Stimulated activated CD4-positive, alpha-beta T cell treated with anti-CD3 and anti-CD28 coated beads, Interleukin-12 subunit alpha, Interleukin-12 subunit beta, amount 100 ng/mL, for 48 hours (primary cell): Measurements from ENCODE around the gene C4orf36.

Experiments
- DNase-seq, 3 donors: peaks; one replicate each; pipeline ENCODE4 v3.0.0-alpha.2; 2020; ENCODE audit warnings: low read depth in 2 of 3, low spot score in 1 of 3

The C4orf36 gene

DNA sequence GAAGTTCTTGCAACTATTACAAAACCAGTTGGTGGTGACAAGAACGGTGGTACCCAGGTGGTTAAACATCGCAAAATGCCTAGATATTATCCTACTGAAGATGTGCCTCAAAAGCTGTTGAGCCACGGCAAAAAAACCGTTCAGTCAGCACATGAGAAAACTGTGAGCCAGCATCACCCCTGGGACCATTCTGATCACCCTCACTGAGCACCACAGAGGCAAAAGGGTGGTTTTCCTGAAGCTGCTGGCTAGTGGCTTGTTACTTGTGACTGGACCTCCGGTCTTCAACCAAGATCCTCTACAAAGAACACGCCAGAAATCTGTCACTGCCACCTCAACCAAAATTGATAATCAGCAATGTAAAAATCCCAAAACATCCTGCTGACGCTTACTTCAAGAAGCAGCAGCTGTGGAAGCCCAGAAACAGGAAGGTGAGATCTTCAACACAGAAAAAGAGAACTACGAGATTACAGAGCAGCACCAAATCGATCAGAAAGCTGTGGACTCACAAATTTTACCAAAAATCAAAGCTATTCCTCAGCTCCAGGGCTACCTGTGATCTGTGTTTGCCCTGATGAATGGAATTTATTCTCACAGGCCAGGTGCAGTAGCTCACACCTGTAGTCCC, 21.7 kb downstream of the C4orf36 start:
- DNase-seq = no peak

DNA sequence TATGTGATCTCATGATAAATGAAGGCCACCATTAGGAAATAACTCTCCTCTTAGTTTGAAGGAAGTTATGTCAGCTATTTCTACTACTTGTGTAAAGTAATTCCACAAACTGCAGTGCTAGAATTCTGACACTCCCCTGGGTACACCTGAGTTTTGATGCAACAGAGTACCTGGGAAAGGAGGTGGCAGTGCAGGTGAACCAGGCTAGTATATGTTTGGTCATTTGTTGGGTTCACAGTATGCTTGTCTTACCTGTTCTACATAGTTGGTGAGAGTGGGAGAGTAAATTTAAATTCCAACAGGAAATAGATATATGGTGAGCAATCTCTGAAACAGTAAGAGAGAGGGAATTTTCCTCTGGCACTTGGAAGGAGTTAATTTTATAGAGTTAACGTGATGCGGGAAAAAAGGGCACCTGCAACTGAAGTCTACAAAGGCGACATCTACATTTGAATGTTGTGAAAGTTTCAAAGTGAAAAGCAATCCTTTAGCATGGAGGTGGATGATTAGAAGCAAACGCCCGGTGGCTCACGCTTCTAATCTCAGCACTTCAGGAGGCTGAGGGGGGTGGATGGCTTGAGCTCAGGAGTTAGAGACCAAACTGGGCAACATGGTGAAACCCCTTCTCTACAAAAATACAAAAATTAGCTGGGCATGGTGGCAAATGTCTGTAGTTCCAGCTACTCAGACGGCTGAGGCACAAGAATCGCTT, 34.7 kb downstream of the C4orf36 start:
- no peak for DNase-seq

DNA sequence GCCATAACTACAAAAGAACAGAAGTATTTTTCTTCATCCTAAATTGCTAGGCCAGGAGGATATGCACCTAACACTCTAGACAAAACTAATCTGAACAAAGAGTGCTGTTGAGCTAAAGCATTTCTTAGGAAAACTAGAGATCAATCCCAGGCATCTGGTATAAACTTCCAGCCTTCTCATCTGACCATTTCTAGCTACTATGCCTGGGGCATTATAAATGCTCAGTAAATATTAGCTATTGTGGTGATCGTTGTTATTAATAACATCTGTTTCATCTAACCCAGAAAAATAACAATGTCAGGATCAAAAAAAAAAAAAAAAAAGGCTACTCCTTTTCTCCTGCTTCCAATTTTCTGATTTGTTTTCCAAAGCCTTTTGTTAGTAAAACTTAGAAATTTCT, 35.3 kb downstream of the C4orf36 start:
- DNase-seq = no peak

DNA sequence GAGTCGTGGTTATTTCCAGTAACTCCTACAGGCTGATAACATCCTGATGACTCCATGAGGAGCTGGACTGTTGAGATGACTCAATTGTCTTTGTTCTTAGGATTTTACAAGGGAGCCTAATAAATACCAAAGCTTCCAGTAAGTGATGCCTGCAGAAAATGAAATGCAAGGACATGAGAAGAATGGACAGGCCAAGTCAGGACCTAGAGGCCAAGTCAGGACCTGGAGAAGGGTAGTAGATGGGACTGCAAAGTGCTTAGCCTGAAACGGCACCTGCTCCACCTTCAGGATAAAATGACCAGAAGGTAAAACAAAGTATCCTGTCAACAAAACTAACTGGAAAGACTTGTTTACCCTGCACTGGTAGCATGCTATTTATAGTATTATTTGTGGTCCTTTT, 36.6 kb downstream of the C4orf36 start:
- DNase-seq = no peak

DNA sequence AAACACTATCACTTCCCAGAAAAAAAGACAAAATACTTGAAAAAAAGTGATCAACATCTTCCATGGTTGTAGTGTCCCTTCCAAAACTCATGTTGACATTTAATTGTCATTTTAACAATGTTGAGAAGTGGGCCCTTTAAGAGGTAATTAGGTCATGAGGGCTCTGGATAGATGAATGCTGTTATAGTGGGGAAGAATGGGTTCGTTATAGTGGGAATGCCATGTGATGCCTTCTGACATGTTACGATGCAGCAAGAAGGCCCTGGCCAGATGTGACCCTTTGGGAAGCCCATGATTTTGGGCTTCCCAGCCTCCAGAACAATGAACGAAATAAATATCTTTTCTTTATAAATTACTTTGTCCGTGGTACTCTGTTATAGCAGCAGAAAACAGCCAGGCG, 39.0 kb downstream of the C4orf36 start:
- no peak for DNase-seq

DNA sequence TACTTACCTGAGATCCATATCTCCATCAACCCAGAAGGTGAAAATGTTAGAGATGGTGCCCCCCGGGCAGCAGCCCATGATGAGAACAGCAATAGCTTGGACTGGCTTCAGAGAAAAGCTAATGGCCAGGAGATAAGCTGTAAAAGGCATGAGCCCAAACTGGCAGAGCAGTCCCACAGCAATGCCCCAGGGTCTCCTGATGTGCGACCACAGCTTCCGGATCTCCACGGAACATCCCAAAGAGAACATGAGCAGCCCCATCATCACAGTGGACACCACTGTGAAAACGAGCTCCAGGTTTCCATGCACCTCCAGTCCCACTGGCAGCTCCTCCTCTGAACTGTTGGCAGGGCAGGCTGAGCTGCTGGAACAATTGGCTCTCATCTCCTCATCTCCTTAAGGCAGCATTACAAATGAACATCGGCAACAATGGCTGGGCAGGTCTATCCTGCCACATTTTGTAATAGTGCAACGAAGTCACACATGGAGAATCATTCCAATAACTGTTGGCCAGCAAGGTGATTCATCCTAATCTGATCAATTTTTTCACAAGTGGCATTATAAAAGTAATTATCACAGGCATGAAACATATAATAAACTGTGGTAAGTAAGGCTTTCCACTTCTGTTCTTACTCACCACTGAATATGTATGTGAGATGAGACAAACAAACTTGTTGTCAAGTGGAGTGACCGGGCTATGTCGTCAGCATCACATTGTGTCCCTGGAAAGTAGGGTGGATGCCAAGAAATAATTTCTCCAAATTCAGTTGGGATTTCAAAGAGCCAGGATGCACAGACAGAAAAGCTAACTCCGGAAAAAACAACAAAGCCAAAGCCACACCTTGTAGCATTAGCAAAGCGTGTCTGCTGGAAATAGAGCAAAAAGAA, 43.2 kb downstream of the C4orf36 start, which contains the start of gene SLC10A6:
Gene SLC10A6 (minus strand): TSS at position 653 of the 888 bp plus-strand sequence. CDS start 269 bp downstream, at position 384.
- DNase-seq = no peak

DNA sequence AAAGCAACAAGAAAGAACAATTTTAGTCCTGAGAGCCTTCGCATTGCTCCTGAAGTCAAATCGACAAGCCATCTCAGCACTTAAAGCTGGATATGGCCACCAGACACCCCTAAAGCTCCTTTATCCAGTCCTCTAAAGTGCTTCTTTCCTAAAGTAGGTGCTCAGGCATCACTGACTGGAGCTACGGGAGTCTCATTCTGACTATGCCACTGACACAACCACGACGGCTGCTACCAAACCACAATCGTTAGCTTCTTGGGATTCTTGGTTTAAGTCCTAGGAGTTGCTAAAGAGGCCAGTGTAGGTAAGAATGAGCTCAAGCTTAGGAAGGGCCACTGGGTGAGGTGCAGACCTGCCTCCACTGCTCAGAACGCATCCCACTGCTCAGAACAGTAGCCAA, 44.1 kb downstream of the C4orf36 start:
- DNase-seq = no peak

DNA sequence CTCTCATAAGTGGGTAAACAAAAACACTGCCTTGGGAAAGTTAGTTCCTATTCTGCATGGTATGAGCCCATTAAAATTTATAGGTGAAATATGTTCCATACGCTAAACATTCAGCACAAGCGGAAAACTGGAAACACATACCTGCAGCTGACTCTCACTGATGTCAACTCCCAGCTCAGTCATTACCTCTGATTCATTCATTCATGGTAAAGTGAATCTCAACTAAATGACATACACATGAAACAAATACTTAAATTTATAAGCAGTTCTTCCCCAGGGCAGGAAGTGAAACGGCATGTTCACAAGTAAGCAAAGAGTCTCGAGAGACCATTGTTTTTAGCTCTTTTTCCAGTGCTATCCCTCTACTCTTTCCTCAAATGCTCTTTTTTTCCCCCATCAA, 44.7 kb downstream of the C4orf36 start:
- DNase-seq = no peak

DNA sequence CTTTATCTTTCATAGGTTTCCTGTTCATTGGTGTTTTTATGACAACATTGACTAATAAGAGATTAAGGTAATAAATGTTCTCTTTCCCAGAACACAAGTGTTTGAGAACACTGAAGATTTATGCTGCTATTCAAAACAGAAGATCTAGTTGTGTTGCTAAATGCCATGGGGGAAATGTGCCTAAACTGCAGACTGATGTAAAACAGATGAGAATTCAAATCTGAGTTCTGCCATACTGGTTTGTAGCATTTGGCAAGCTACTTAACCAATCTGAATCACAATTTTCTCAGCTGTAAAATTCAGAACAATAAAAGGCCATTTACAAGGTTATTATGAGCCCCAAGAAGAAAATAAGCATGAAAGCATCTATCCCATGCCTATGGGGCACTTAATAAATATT, 45.3 kb downstream of the C4orf36 start:
- DNase-seq = no peak

DNA sequence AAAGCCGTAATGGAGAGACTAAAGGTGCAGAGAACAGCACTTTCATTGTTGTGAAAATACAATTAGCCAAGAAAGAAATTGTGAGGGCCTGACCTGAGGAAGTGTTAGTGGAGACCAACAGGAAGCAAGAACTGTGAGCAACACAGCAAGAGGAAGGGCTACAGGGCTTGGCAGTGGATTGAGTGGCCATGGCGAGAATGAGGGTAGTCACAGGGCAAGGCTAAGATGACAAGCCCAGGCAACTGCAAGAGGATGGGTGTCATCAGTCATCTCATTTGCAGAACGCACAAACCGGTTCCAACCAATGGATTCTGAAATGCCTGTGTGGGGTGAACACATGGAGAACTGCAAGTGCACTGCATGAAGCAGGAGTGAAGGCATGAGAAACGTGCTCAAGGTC, 46.6 kb downstream of the C4orf36 start:
- no peak for DNase-seq

DNA sequence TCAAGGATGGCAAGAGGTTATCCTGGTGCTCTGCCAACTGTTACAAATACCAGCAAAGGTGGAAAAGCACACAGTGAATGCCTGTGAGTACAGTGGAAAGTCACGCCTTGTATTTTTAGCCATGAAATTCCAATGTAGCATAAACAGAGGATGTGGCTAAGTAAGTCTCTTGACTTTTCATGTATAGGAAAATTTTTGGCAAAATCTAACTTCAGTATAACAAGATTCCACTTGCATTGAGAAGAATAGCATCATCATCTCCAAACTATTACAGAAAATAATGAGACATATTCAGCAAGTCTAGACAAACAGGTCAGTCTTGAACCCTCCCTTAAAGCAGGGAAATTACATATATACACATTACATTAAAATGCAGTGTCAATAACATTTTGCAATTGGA, 50.9 kb downstream of the C4orf36 start:
- no peak for DNase-seq

DNA sequence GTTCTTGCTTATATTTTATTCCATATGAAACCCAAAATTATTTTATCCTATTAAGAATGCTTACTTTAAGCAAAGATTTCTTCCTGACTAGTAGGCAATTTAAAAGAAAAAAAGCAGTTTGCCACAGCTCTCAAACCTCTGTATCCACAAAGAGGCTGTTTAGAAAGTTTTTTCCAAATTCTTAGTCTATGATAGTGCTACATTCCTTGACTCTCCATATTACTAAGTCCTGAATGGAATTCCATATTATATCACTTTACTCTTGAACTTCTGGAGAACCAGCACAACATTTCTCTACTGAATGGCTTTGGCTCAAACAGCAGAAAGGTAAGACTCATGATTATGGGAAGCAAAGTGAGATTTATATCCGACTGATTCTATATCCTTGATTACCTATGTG, 51.4 kb downstream of the C4orf36 start:
- DNase-seq = no peak

DNA sequence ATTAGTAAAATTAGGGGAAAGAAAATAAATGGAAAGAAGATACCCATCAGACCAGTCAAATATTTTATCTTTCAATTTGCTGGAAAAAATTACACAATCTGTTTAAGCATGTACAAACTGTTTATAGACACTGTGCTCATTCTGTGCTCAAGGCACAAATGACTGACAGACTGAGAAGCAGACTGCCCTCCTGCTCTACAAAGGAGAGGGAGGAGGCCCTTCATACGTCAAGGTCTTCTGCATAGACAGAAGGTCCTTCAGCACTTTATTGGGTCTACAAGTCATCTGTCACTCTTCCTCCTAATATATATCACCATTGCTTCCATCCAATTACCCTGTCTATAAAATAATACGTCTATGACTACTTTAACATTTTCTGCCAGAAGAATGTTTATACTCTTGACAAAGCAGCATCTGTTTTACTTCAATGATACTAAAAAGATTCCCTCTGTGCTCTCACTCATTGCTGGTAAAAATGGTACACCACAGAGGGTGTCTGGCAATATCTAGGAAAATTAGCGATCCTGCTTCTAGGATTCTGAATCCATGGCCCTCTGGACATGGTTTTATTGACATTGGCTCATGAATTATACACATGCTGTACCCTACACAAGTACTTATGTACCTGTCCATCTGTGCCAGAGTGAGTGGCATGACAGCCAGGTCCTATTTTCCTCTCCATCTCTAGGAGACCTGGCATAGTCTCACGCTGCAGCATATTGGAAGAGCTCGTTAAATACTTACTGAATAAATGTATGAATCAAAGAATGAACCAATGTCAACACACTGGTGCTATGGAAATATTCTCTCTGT, 54.3 kb downstream of the C4orf36 start:
- DNase-seq = no peak

DNA sequence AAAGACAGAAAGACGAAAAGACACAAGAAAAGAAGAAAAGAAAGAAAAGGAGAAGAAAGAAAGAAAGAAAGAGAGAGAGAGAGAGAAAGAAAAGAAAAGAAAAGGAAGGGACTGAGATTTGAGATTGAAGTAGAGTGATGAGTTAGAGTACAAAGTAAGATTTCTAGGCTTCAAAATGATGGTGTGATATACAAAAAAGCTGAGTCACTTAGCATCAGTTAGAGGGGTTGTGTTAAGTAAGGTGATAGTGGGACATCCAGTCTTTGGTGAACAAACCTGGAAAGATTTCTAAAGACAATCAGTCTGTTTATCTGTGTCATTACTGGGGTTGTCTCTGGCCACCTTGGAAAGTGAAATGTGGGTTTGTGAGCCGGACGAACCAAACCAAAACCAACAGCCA, 56.5 kb downstream of the C4orf36 start:
- DNase-seq = no peak

DNA sequence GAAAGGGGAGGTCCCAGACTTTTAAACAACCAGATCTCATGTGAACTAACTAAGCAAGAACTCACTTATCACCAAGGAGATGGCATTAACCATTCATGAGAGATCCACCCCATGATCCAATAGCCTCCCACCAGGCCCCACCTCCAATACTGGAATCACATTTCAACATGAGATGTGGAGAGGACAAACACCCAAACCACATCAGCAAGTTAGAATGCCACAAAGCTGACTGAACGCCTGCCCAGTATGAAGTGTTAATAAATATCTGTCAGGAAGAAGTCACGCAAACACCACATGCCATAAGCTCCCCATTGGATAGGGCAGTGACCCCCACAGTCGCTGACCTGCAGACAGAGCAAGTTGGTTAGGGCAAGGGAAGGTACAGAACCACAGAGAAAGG, 57.3 kb downstream of the C4orf36 start:
- DNase-seq = no peak

DNA sequence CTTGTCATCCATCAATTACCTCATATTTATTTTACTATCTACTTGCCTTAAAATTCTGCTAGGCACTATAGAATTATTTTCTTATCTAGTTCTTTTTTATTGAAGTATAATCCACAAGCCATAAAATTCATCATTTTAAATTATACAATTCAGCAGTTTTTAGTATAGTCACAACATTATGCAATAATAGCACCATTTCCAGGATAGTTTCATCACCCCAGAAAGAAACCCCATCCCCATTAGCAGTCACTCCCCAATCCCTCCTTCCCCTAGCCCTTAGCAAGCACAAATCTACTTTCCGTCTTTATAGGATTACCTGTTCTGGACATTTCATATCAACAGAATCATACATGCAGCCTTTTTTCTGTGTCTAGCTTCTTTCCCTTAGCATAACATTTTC, 58.6 kb downstream of the C4orf36 start:
- DNase-seq = no peak

DNA sequence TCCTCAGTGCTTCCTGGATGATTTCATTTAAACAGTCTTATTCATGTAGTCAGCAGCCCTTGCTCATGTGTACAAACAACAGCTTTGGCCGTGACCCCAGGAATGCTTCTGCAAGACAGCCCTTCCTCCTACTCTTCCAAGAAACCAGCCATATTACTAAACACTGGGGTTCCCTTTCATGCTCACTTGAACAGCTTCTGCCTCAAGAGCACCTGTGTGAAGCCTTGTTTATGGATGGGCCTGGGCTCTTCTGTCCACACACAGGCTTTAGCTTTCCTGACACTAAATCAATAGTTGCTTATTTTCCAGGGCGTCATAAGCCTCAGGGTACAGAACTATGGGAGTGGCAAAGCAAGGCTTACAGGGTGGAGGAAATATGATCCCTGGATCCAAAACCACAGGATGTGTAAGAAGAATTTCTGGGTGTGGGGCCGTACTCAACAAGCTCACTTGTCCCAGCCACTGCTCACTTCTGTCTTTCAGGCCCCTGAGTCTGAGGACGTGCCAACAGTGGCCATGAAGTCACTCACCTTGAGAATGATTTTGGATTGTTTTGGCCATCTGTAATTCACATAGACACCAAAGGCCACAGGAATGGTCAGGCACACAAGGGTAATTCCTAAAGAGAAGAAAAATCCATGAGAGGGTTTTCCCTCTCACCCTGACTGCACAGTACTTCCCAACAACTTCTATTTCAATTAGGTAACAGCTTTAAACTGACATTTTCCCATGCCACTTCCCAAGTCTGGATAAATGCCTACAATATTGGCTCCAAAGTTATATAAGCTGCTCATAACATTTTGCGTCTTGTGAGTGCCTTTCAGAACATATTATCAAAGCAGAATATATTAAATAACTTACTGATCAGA, 60.7 kb downstream of the C4orf36 start:
- DNase-seq = no peak
